Mucosa of stomach (tissue), 1 donor: ENCODE data around the gene BTBD17.

ENCODE experiments used
- H3K27me3 ChIP-seq: one replicate; pipeline ENCODE4 v1.7.0; 2013; ENCODE audit warnings: mild to moderate bottlenecking, low read length; ENCODE audit not compliant: control insufficient read depth, insufficient read depth
- H3K36me3 ChIP-seq: one replicate; pipeline ENCODE4 v1.7.0; 2013; ENCODE audit warnings: low read length; ENCODE audit not compliant: control insufficient read depth, insufficient read depth
- H3K4me1 ChIP-seq: one replicate; pipeline ENCODE4 v1.7.0; 2013; ENCODE audit warnings: mild to moderate bottlenecking, low read length; ENCODE audit not compliant: control insufficient read depth, insufficient read depth
- H3K4me3 ChIP-seq: one replicate; pipeline ENCODE4 v1.7.0; 2013; ENCODE audit warnings: low read length
- H3K9ac ChIP-seq: one replicate; pipeline ENCODE4 v1.7.0; 2013; ENCODE audit warnings: mild to moderate bottlenecking, low read length, moderate library complexity
- H3K9me3 ChIP-seq: one replicate; pipeline ENCODE4 v1.7.0; 2013; ENCODE audit warnings: mild to moderate bottlenecking, low read length, moderate library complexity; ENCODE audit not compliant: control insufficient read depth
- donor health status: Pancreatic carcinoma.

The BTBD17 gene

DNA sequence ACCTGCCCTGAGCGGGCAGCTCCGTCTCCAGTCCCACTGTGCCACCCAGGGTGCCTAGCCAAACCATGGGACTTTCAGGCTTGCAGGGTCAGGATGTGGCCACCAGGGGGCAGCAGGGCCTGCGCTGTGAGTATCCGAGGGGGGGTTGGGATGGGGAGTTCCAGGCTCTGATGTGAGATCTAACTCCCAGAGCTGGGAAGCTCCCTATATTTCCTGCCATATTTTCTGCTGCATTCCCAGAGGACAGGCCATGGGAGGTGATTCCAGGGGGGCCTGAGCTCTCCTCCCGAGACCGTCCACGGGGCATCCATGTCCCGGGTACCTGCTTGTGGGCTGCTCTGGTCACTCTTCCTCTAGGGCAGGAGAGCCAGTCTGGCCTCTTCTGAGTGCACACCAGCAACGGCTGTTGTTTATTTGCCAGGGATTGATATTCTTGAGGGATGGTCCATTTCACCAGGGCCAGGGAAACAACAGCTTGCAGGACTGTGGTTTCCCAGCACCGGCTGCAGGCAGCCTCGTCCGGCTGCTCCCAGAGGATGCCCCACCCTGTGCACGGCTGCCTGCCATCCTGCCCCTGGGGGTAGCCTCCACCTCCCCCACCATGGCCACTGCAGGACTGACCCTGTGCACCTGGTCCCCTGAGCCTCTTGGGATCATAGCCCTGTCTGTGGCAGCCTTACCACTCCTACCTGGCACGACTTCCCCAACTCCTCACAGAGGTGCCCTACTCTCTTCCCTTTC lies 6.8 kb upstream of the BTBD17 start:
- H3K9ac ChIP-seq = peak overlapping the region; percentile 20

DNA sequence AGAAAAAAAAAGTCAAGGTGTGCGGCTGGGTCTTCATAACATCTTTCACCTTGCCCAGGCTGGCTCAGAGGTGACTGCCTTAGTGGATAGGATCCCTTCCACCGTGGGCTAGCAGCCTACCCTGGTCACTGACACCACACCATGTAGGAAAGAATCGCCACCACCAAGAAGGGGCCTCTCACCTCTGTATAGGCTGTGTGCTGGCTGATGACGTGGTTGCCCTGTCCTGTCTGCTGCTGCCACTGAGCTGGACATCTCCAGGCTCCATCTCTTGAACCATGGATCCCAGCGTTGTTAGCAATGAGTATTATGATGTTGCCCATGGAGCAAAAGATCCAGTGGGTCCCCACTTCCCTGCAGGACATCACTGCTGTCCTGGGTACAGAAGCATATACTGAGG lies 5.5 kb upstream of the BTBD17 start, which contains the start of gene GPR142:
Gene GPR142 (plus strand): TSS at position 301 of the 400 bp plus-strand sequence. CDS start 2,035 bp downstream, outside the sequence.
- Histone ChIP-seq H3K36me3 (no peaks in the 10 kb centered on the region), H3K4me3 (no peak within 1 kb of the TSS), H3K4me1 (peaks cover 17% of the 10 kb centered on the region), H3K27me3 (peaks cover 22% of the 10 kb centered on the region), H3K9me3 (no peaks in the 10 kb centered on the region), H3K9ac (no peak within 1 kb of the TSS)

More for the DNA sequence above, 6.8 kb upstream of the BTBD17 start:
- Histone ChIP-seq H3K4me1 (peaks cover 29% of the 10 kb centered on the region), H3K36me3 (no peaks in the 10 kb centered on the region), H3K27me3 (peaks cover 13% of the 10 kb centered on the region), H3K4me3 (no peak overlapping the region), H3K9me3 (no peaks in the 10 kb centered on the region)

DNA sequence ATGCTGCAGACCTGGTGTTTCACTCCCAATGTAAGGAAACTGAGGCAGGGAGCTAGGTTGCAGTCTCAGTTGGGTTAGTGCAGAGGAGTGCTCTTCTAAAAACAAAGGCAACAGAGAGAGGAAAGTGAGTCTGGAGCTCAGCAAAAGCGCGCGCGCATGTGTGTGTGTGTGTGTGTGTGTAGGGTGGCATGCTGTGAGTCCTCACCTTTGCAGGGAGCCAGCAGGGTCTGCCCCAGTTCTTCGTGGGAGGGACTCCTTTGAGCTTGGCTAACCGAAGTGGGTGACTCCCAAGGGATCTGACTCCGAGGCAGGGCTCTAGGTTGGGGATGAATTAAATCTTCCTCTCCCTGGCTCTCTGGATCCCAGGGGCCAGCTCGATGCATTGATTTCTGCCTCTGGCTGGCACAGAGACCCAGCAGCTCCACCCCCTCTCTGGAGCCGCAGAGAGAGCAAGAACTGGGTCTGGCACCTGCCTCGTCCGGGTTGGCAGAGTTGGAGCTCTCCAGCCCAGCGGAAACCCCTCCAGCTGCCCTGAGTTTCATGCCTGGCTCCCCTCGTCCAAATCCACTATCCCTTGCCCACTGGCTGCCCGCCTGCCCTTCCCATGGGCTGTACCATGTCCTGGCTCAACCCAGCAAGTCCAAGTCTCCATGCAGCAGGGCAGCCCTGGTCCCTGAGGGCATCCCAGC lies 1.3 kb upstream of the BTBD17 start:
- Histone ChIP-seq H3K36me3 (no peaks in the 10 kb centered on the region), H3K9me3 (no peaks in the 10 kb centered on the region), H3K27me3 (peaks cover 52% of the 10 kb centered on the region), H3K4me1 (peaks cover under 1% of the 10 kb centered on the region), H3K4me3 (no peak overlapping the region), H3K9ac (no peak overlapping the region)

DNA sequence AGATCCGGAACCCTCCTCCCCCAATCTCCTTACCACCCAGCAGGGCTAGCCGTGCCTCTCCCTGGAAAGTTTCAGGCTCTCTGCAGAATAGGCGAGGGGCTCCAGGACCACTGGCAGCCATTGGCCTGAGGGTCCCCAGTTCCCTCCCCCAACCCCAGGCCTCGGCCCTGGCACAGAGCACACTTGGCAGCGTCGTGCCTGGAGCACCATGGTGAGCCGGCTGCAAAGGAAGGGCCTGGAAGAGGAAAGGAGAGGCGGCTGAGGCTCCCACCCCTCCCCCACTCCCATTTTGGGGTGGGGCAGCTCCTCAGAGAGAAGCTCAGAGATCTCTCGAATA lies 369 bp upstream of the BTBD17 start:
- H3K4me3 ChIP-seq = no peak overlapping the region
- no peaks in the 10 kb centered on the region for H3K36me3 ChIP-seq
- no peak overlapping the region for H3K9ac ChIP-seq
- H3K4me1 ChIP-seq = peaks cover 3% of the 10 kb centered on the region
- peaks cover 57% of the 10 kb centered on the region for H3K27me3 ChIP-seq
- H3K9me3 ChIP-seq = no peaks in the 10 kb centered on the region

DNA sequence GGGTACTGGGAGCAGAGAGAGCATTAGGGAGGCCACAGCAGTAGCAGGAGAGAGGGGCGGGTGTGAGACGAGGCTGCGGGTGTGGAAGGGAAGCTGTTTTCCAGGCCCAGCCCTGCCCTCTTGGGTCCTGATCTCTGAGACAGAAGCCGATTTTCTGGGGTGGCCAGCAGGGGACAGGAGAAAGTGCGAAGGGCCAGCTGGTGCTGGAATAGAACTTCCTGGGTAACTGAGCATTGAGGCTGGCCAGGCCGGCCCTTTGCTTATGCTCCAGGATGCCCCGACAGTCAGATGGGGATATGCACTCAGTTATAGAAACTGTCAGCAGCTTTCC lies 804 bp downstream of the BTBD17 start:
- Histone ChIP-seq H3K36me3 (no peaks in the 10 kb centered on the region), H3K9ac (no peak overlapping the region), H3K9me3 (no peaks in the 10 kb centered on the region), H3K27me3 (peaks cover 69% of the 10 kb centered on the region), H3K4me3 (no peak overlapping the region), H3K4me1 (peaks cover 8% of the 10 kb centered on the region)

DNA sequence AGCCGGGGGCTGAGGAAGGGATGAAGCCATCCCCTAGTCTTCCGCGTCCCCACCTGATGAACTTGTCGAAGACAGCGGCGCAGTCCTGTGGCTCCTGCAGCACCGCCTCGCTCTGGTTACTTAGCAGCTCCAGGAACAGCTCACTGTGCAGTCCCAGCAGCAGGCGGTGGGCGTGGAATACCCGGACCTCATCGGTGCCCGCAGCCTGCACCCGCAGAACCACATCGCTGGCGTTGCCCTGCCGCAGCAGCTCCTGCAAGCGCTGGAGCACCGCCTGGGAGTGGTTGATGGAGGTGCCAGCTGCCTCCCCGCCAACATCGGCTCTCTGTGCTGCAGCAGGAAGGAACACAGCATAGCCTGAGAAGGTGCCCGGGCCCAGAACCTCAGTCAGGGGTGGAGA lies 1.8 kb downstream of the BTBD17 start:
- Histone ChIP-seq H3K27me3 (peaks cover 78% of the 10 kb centered on the region), H3K9me3 (no peaks in the 10 kb centered on the region), H3K4me1 (peaks cover 8% of the 10 kb centered on the region)

DNA sequence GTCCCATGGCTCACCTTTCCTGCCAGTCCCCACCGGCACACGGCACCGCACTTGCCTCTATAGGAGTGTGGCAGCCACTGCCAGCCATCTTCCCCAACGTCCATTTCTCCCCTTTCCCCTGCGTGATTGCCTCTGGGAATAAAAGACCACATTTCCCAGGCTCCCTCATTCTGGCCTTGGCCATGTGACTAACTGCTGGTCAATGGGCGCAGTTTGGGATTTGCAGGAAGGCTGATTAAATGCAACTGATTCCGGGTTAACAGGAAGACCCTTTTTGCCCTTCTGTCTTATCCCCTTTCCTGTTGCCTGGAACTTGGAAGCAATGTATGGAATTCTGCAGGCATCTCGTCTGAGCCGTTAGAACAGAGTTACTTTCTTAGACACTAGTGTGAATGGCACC lies 3.0 kb downstream of the BTBD17 start:
- peaks cover 82% of the 10 kb centered on the region for H3K27me3 ChIP-seq
- H3K4me1 ChIP-seq = peaks cover 8% of the 10 kb centered on the region
- no peak overlapping the region for H3K4me3 ChIP-seq
- no peaks in the 10 kb centered on the region for H3K9me3 ChIP-seq
- no peak overlapping the region for H3K9ac ChIP-seq
- H3K36me3 ChIP-seq = no peaks in the 10 kb centered on the region

More for the DNA sequence above, 1.8 kb downstream of the BTBD17 start:
- Histone ChIP-seq H3K4me3 (no peak overlapping the region), H3K9ac (no peak overlapping the region), H3K36me3 (no peaks in the 10 kb centered on the region)

DNA sequence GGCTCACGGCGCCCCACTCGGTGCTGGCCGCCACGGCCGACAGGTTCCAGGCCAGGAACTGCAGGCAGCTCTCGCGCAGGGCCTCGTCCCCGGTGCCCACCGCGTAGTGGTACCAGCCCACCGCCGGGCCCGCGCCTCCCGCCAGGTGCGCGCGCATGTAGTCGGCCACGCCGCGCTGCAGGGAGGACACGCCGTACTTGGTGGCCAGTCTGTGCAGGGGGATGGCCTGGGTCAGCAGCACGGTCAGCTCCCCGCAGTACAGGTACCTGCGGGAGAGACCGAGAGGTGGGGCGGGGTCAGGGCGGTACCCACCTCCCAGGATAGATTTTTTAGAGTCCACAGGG lies 4.2 kb downstream of the BTBD17 start:
- Histone ChIP-seq H3K9ac (no peak overlapping the region), H3K27me3 (peaks cover 87% of the 10 kb centered on the region), H3K36me3 (no peaks in the 10 kb centered on the region), H3K4me1 (peaks cover 8% of the 10 kb centered on the region), H3K4me3 (no peak overlapping the region), H3K9me3 (no peaks in the 10 kb centered on the region)

DNA sequence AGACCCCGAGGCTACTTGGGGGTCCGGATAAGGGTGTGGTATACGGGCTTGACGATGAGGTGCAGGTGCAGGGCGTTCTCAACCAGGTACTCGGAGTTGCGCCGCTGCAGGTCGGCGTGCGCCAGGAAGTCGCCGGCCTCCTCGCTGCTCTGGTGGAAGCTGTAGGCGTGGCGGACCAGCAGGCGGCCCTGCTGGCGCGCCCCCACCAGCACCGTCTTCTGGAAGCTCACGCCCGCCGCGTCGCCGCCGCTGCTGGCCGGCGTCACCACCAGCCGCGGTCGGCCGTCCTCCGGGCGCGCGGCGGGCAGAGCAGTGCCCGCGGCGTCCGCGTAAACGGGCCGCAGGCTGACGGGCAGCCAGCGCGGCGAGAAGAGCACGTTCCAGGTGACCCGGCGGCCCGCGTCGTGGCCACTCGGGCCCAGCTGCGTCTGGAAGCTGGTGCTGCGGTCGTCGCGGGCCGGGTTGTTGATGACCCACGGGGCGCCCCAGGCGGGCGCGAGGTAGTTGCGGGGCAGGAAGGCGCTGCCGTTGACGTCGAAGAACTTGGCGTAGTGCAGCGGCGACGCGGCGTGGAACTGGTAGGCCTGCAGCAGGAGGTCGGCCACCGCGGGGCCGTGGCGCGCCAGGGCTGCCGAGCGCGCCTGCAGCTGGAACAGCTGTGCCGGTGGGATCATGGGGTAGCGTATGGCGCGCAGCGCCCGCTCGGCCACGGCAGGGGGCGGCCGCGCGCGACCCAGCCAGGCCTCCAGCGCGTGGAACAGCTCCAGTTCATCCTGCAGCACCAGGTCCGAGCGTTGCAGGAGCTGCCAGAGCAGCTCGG lies 4.8 kb downstream of the BTBD17 start:
- Histone ChIP-seq H3K4me3 (no peak overlapping the region), H3K27me3 (peaks cover 87% of the 10 kb centered on the region), H3K9ac (no peak overlapping the region), H3K4me1 (peaks cover 8% of the 10 kb centered on the region), H3K9me3 (no peaks in the 10 kb centered on the region), H3K36me3 (no peaks in the 10 kb centered on the region)

DNA sequence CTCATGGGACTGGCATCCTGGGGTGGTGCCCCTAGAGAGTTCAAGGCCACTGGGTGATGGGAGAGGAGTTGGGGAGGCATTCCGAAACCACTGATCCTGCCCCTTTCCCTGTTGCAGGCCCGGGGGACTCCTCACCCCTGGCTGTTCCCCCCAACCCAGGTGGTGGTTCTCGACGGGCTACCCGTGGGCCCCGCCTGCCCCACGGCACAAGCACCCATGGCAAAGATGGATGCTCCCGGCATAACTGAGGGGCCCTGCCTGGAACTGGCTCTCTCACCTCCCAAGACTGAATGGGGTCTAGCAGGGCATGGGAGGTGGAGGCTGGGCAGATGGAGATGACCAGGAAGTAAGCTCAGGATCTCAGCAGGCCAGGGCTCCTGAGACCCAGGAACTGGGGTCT lies 6.6 kb downstream of the BTBD17 start:
- Histone ChIP-seq H3K4me1 (peaks cover 8% of the 10 kb centered on the region), H3K9me3 (no peaks in the 10 kb centered on the region), H3K36me3 (no peaks in the 10 kb centered on the region), H3K9ac (no peak overlapping the region), H3K4me3 (no peak overlapping the region), H3K27me3 (peaks cover 74% of the 10 kb centered on the region)

DNA sequence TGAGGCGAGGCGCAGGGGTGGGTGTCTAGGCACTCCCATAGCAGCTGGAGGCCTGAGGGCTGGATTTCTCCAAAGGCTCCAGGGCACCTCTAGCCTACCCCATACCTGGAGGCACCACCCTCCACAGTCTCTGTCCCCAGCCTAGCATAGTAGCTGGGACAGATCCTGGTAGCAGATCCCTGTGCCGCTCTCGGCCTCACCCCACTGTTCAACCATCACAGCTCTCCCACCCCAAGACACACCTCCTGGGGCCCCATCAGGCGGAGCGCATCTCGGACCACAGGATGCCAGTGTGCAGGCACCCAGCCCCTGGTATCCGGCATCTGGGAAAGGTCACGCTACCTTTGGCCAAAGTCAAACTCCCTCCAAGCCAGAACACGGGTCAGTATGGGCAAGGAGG lies 7.1 kb downstream of the BTBD17 start:
- peaks cover 8% of the 10 kb centered on the region for H3K4me1 ChIP-seq
- H3K9me3 ChIP-seq = no peaks in the 10 kb centered on the region
- peaks cover 69% of the 10 kb centered on the region for H3K27me3 ChIP-seq
- H3K4me3 ChIP-seq = no peak overlapping the region
- no peaks in the 10 kb centered on the region for H3K36me3 ChIP-seq
- no peak overlapping the region for H3K9ac ChIP-seq

DNA sequence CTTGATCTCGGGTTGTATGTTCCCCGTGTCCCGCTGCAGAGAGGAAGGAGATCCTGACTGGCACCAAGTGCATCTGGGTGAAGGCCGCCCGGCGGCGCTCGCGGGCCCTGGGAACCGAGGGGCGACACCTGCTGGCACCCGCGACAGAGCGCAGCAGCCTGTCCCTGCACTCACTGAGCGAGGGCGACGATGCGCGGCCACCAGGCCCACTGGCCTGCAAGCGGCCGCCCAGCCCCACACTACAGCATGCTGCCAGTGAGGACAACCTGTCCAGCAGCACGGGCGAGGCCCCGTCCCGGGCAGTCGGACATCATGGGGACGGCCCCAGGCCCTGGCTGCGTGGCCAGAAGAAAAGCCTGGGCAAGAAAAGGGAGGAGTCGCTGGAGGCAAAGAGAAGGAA lies 7.5 kb downstream of the BTBD17 start:
- Histone ChIP-seq H3K9me3 (no peaks in the 10 kb centered on the region), H3K27me3 (peaks cover 72% of the 10 kb centered on the region), H3K9ac (no peak overlapping the region), H3K4me3 (no peak overlapping the region), H3K4me1 (peaks cover 8% of the 10 kb centered on the region), H3K36me3 (no peaks in the 10 kb centered on the region)
